HG03378 (cell line): Measurements from ENCODE around the gene PGS1.
"Not testable (repeated sequence)": the region's sequence is repeated elsewhere in the genome, so short reads cannot be mapped to it uniquely, and the experiment has no call there.

ENCODE experiments used
- ATAC-seq: cut with Tn5 transposase; IDR thresholded peaks from one replicate; pipeline ENCODE4 v1.9.1; 2021; ENCODE audit warnings: mild to moderate bottlenecking, moderate library complexity; ENCODE audit not compliant: unreplicated experiment

PGS1 gene

GRCh38 chr17:78441271-78441971 is 63.0 kb downstream of the PGS1 start:
- ATAC-seq: no peak

- ATAC-seq: no peak
Observed at GRCh38 chr17:78442648-78443218, 64.3 kb downstream of the PGS1 start.

- no peak for ATAC-seq
Observed at GRCh38 chr17:78444392-78444791, 65.9 kb downstream of the PGS1 start.

GRCh38 chr17:78446833-78447232 is 68.4 kb downstream of the PGS1 start:
- no peak for ATAC-seq

- ATAC-seq: no peak
Observed at GRCh38 chr17:78448356-78448993, 70.0 kb downstream of the PGS1 start.

GRCh38 chr17:78449983-78450595 is 71.6 kb downstream of the PGS1 start:
- no peak for ATAC-seq

GRCh38 chr17:78450696-78451345 is 72.4 kb downstream of the PGS1 start:
- no peak for ATAC-seq

- no peak for ATAC-seq
Observed at GRCh38 chr17:78451753-78452152, 73.3 kb downstream of the PGS1 start.

GRCh38 chr17:78454346-78454745 is 75.9 kb downstream of the PGS1 start:
- ATAC-seq: no peak

GRCh38 chr17:78458091-78458490 is 79.6 kb downstream of the PGS1 start:
- ATAC-seq: no peak

- ATAC-seq: no peak
Observed at GRCh38 chr17:78458736-78459335, 80.4 kb downstream of the PGS1 start.

- no peak for ATAC-seq
Observed at GRCh38 chr17:78459696-78460095, 81.2 kb downstream of the PGS1 start.

- no peak for ATAC-seq
Observed at GRCh38 chr17:78460176-78460675, 81.8 kb downstream of the PGS1 start.

- no peak for ATAC-seq
Observed at GRCh38 chr17:78460951-78461798, 82.7 kb downstream of the PGS1 start.

GRCh38 chr17:78461799-78462053 is 83.3 kb downstream of the PGS1 start:
- ATAC-seq: no peak

- ATAC-seq: no peak
Observed at GRCh38 chr17:78462148-78462547, 83.7 kb downstream of the PGS1 start.

GRCh38 chr17:78466109-78466785 is 87.8 kb downstream of the PGS1 start:
- not testable (repeated sequence) for ATAC-seq

GRCh38 chr17:78466786-78467715 is 88.6 kb downstream of the PGS1 start:
- no peak for ATAC-seq

GRCh38 chr17:78468366-78468765 is 89.9 kb downstream of the PGS1 start:
- ATAC-seq: no peak
